GM18519 (cell line): Measurements from ENCODE around the gene ZNRF3.

ENCODE experiments used
- ATAC-seq: cut with Tn5 transposase; IDR thresholded peaks from one replicate; pipeline ENCODE4 v1.9.1; 2021; ENCODE audit warnings: mild to moderate bottlenecking, moderate library complexity; ENCODE audit not compliant: unreplicated experiment, low FRiP score

ZNRF3 gene

GRCh38 chr22:29106839-29107238 lies 223.5 kb downstream of the ZNRF3 start:
- no peak for ATAC-seq
